GM19099 (cell line): ENCODE results near the gene GPR3.

Source experiments
- POLR2A ChIP-seq: IDR thresholded peaks from 3 replicates; pipeline ENCODE4 v1.6.1; 2011; ENCODE audit warnings: low read depth; ENCODE audit not compliant: insufficient read length; ENCODE audit errors: extremely low read depth

Gene GPR3

DNA sequence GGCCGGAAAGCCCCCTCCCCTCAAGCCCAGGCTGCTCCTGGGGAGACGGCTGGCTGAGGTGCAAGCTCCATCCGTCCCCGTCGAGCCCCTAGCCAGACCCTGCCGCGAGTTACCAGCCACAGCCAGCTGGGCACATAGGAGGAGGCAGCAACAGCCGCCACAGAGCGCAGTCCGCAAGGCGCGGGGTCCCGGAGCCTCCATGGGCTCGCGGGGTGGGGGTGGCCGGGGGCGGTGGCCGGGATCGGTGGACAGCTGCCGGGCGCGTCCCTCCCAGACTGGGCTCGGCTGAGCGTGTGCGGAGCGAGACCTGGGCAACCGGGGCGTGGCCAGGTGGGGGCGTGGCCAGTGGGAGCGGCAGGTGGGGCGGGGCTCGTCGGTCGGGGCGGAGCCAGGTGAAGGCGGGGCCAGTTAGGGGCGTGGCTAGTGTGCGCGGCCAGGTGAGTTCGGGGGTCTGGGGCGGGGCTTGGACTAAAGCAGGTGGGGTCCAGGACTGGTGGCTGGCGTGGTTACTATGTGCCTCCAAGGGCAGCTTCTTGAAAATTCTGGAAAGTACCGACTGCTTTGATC, 9.3 kb upstream of the GPR3 start, which contains the start of gene CD164L2:
Gene CD164L2 (minus strand): TSS at position 295 of the 567 bp plus-strand sequence. CDS start 94 bp downstream, at position 201.
- no peak for TF ChIP-seq POLR2A

GRCh38 chr1:27383661-27384060, 8.8 kb upstream of the GPR3 start:
- no peak for TF ChIP-seq POLR2A

DNA sequence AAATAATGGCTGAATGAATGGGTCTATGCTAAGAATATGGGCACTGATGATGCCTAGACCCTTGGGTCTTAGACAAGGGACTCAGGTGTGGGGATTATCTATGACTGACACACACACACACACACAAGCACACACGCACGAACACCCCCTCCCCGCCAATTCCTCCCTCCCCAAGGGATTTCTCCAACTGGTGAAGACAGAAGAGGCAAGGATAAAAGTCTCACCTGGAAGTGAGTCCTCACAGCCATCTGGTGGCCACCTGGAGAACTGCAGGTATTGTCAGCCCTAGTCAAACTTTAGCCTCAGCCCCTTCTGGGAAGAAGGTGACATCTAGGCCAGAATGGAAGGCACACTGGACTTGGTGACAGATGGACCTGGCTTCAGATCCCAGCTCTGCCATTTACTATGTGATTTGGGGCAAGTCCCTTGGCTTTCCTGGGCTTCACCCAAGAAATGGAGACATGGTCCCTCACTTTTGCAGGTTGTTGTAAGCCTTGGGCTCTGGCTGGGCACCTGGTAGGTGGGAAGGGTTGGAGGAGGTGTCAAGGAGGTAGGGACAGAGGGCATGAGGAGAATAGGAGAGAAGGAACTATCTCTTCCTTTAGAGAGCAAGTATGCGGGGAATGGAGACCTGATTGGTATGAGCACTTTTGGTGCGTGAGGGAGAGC, 4.0 kb upstream of the GPR3 start:
- TF ChIP-seq POLR2A: no peak

DNA sequence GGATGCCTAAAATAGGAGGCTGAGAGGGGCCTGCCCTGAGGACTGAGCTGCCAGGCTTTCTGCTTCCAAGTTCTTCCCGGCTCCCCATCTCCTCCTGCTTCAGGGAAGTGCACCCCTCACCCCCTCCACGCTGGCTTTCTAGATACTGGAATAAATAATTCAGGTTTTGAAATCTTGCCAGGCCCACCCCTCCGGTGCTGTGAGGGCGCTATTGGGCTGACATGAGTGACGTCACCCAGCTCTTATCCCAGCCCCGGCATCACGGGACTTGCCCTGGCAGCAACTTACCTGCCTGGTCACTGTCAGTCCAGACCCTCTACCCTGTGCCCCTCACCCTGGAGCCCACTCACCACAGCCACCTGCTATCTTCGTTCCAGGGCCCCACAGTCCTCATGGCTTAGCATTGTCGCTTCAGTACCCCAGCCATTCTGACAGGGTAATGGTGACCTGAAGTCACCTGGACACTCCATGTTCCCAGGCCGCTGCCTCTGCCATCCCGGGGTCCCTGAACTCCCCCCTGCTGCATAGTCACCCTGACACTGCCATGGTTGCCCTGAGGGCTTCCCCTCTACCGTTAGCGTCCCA, 819 bp upstream of the GPR3 start:
- TF ChIP-seq POLR2A: no peak

DNA sequence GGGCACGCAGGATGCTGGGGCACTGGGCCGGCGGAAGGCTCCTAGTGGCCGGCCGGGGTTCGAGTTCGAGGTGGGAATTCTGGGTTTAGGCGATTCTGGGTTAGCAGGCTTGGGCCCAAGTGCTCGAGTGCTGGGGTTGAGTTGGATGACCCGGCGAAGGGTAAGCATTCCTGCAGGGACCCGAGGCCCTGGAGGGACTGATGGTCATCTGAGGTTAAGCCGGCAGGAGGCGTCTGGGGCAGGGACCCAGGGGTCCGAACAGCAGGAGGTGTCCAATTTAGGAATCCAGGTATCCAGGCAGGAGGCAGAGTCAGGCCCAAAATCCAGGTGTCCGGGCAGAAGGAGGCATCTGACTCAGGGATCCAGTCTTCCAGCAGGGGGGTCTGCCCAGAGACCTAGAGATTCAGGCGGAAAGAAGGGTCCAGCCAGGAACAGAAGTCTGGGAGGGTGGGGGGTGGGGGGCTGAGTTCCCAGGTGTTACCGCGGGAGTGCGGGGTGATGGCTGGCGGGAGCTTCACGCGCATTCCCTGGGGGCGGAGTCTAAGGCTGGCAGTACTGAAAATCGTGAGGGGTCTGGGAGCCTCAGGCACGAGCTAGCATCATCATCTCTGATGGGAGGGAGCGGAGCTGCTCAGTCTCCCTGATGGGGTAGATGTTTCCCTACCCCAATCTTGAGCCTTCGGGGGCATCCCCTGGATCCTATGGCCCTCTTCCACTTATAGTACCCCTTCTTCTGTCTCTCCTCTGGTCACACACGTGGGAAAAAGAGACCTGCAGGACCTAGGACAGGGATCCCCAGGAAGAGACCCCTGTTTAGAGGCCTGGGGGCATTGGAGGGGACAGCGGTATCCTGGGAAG, 585 bp downstream of the GPR3 start:
- TF ChIP-seq POLR2A: no peak

DNA sequence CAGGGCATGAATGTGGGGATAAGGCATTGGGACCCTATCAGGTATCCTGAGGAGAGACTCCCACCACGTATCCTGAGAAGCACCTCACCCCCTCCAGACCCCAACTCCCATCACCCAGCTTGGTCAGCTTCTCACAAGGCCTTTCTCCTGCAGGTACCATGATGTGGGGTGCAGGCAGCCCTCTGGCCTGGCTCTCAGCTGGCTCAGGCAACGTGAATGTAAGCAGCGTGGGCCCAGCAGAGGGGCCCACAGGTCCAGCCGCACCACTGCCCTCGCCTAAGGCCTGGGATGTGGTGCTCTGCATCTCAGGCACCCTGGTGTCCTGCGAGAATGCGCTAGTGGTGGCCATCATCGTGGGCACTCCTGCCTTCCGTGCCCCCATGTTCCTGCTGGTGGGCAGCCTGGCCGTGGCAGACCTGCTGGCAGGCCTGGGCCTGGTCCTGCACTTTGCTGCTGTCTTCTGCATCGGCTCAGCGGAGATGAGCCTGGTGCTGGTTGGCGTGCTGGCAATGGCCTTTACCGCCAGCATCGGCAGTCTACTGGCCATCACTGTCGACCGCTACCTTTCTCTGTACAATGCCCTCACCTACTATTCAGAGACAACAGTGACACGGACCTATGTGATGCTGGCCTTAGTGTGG, 1.3 kb downstream of the GPR3 start:
- TF ChIP-seq POLR2A: no peak

- no peak for TF ChIP-seq POLR2A
Observed at GRCh38 chr1:27394282-27394658, 1.8 kb downstream of the GPR3 start.

- TF ChIP-seq POLR2A: no peak
Observed at GRCh38 chr1:27394925-27395324, 2.5 kb downstream of the GPR3 start.

DNA sequence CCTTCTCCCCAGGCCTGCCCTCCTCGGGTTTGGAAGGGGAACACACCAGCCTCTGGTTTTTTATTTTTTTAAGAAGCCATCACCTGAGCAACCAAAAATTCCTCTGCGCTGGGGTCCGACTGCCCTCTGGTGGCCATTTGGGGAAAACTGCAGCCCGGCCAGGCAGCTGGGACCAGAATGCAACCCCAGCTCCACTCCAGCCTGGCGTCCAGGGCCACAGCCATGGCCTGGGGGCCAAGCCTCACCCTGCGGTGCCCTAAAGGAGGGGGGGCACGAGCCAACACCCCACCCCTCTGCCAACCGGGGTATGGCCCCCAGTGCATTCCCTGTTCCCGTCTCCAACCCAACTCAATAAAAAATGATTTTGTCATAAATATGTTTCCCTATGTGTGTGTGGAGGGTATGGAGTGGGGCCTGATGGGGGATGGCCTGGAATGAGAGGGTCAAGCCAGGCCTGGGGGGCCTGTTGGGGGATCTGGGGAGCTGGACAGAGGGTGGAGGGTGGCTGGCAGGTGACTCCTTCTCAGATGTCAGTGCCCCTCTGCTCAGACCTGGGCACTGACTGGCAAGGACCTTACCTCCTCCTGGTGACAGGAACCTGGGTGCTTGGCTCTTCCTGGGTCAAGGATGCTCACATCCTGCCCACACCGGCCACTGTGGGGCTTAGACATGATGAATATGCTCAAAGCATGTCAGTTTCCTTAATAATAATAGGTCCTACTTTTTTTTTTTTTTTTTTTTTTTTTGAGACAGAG, 3.2 kb downstream of the GPR3 start:
- no peak for TF ChIP-seq POLR2A

GRCh38 chr1:27397110-27397509, 4.7 kb downstream of the GPR3 start:
- no peak for TF ChIP-seq POLR2A

GRCh38 chr1:27397749-27398148, 5.3 kb downstream of the GPR3 start:
- TF ChIP-seq POLR2A: no peak

DNA sequence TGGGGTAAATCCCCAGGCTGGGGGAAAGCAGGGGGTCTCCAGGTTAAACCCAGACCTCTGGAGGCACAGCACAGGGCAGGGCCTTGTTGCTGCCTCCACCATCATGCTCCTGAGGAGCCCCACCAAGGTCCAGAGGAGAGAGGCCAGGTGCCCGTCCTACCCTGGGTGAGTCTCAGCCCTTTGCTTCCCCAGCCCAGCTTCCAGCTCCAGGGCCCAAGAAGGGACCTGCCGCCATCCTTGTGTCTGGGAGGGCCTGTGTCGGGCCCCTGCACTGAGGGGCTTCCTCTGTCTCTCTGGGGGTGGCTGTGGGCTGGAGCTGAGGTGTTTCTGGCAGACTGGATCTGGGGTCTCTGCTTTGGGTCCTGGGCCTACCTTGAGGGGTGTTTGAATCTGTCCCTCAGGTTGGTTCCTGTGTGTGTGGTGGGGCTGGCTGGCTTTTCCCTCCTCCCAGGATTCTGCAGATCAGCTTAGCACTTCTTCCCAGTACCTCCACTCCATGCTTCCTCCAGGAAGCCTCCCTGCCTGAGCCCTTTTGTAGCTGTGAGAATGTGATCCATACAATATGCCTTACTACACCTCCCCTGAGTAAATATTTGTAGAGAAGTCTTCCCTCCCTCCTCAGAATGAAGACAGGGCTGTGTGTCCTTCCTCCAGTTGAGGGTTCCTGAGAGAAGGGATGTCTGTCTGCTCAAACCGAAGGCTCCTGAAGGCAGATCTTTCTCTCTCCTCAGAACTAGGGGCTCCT, 6.2 kb downstream of the GPR3 start:
- TF ChIP-seq POLR2A: no peak

GRCh38 chr1:27399251-27400025, 7.0 kb downstream of the GPR3 start:
- TF ChIP-seq POLR2A: peak; percentile 26
